Body of pancreas (tissue), 4 donors: ENCODE data around the gene ASCL5. TPM values are rescaled to one million over a fixed set of nuclear protein-coding genes. Genes with fewer than 3 reads are reported as not detected.
A peak's percentile ranks its signal among the peaks of the same experiment; 100 is the strongest.

Source experiments
- ATAC-seq: fragments of 150-250 bp; one replicate; pipeline ENCODE4 v1.9.1; 2016
- DNase-seq, 4 donors: peaks; one replicate each; pipeline ENCODE4 v3.0.0-alpha.2; 2019
- H3K27ac ChIP-seq, 4 donors: fragments of 200-600 bp; sonication (generic); 1 replicate in 3 of 4; 2 replicates in 1 of 4; pipeline versions ENCODE4 v1.5.1 to v1.6.1; 2016 to 2019; ENCODE audit warnings: mild to moderate bottlenecking in 1 of 4, mixed read lengths in 1 of 4, moderate library complexity in 1 of 4
- H3K27me3 ChIP-seq, 2 donors: fragments of 200-600 bp; sonication (generic); one replicate each; pipeline ENCODE4 v1.6.0; 2016; ENCODE audit warnings: mild to moderate bottlenecking in 1 of 2
- H3K36me3 ChIP-seq, 2 donors: fragments of 200-600 bp; sonication (generic); replicated peaks in 1 of 2; 2 replicates each; pipeline ENCODE4 v1.5.1; 2016; ENCODE audit warnings: low read depth in 2 of 2; ENCODE audit not compliant: insufficient read depth in 1 of 2
- H3K4me1 ChIP-seq: fragments of 200-600 bp; sonication (generic); one replicate; pipeline ENCODE4 v1.6.0; 2016
- H3K4me3 ChIP-seq, 2 donors: fragments of 200-600 bp; sonication (generic); 1 replicate in 1 of 2; 2 replicates in 1 of 2; pipeline ENCODE4 v1.5.1; 2016 to 2019
- H3K9me3 ChIP-seq, 3 donors: fragments of 200-600 bp; sonication (generic); 1 replicate in 2 of 3; 2 replicates in 1 of 3; pipeline ENCODE4 v1.5.1; 2016
- CTCF ChIP-seq, 7 experiments: fragments of 450-650 bp in 4 of 7; fragments of 200-600 bp in 3 of 7; sonication (generic) in 3 of 7; IDR thresholded peaks; one replicate each; pipeline ENCODE4 v1.5.1; 2016 to 2019; ENCODE audit warnings: antibody characterized with exemption in 7 of 7
- POLR2A ChIP-seq, 3 donors: fragments of 450-650 bp; IDR thresholded peaks; one replicate each; pipeline ENCODE4 v1.6.1; 2016; ENCODE audit warnings: antibody characterized with exemption in 3 of 3, mild to moderate bottlenecking in 2 of 3
- WGBS, 2 donors: methylation state at CpG; one replicate each; pipeline ENCODE4 v1.1.5; 2017; 5-methylcytosine and 5-hydroxymethylcytosine counted together
- intact Hi-C: fragments of 100-400 bp; cut with DNase I; formaldehyde crosslinking; loops from one replicate; pipeline ENCODE4 v1.15.1; 2023
- total RNA-seq, 2 donors: library from RNA; depleted of rRNA; stranded (reverse); fragments of >200 nt; gene quantifications; one replicate each; pipeline ENCODE4 v1.1.0, GENCODE V29; 2016

Gene ASCL5
- total RNA-seq, 2 donors from 2014 or later = 1.0 to 4.6 TPM

GRCh38 chr1:201140941-201141260, 13.9 kb upstream of the ASCL5 start:
- WGBS, 2 donors = 83 to 91% methylated on average over 8 of the region's 8 CpGs
- intact Hi-C loops = no loop called here
- Histone ChIP-seq H3K9me3 (no peaks in the 10 kb centered on the region), H3K27me3 (no peaks in the 10 kb centered on the region), H3K27ac (no peak overlapping the region), H3K36me3 (peaks cover 0 to 23% of the 10 kb centered on the region in 2 donors), H3K4me1 (peaks cover 22% of the 10 kb centered on the region), H3K4me3 (no peak overlapping the region)
- ATAC-seq (no peak), DNase-seq (no peak)
- TF ChIP-seq POLR2A (IDR thresholded peaks at IDR 0.05) = no peak
- TF ChIP-seq CTCF (IDR thresholded peaks at IDR 0.05) = no peak

- Histone ChIP-seq H3K27ac (no peak overlapping the region), H3K4me3 (no peak overlapping the region), H3K27me3 (no peaks in the 10 kb centered on the region), H3K9me3 (no peaks in the 10 kb centered on the region), H3K36me3 (peaks cover 0 to 21% of the 10 kb centered on the region in 2 donors), H3K4me1 (peaks cover 22% of the 10 kb centered on the region)
- TF ChIP-seq POLR2A (IDR thresholded peaks at IDR 0.05) = no peak
- TF ChIP-seq CTCF (IDR thresholded peaks at IDR 0.05) = no peak
- DNase-seq (no peak), ATAC-seq (no peak)
- intact Hi-C loops = no loop called here
- WGBS, 2 donors = 71 to 87% methylated on average over 8 to 10 of the region's 10 CpGs
These were observed 13.4 kb upstream of the ASCL5 start for GRCh38 chr1:201140235-201140940.

- intact Hi-C loops = loop anchor here (5.0 kb wide), 1 partner anchor 103 kb away; no protein-coding TSS in a partner anchor
- Histone ChIP-seq H3K36me3 (peaks cover 0 to 15% of the 10 kb centered on the region in 2 donors), H3K9me3 (no peaks in the 10 kb centered on the region), H3K27ac (no peak overlapping the region), H3K27me3 (no peaks in the 10 kb centered on the region), H3K4me1 (peaks cover 25% of the 10 kb centered on the region), H3K4me3 (no peak overlapping the region)
- TF ChIP-seq POLR2A (IDR thresholded peaks at IDR 0.05) (no peak), CTCF (IDR thresholded peaks at IDR 0.05) (no peak)
- ATAC-seq (no peak), DNase-seq (no peak)
- 88 to 98% methylated on average over 8 to 9 of the region's 9 CpGs for WGBS, 2 donors
These were observed 12.8 kb upstream of the ASCL5 start for GRCh38 chr1:201139756-201140155.

GRCh38 chr1:201139306-201139705, 12.3 kb upstream of the ASCL5 start:
- no peaks in the 10 kb centered on the region for H3K27me3 ChIP-seq
- intact Hi-C loops = loop anchor here (5.0 kb wide), 1 partner anchor 103 kb away; no protein-coding TSS in a partner anchor
- 97 to 99% methylated on average over 5 of the region's 5 CpGs for WGBS, 2 donors
- peak overlapping the region in 1 of 4 donors; percentile 33 for H3K27ac ChIP-seq
- TF ChIP-seq CTCF (IDR thresholded peaks at IDR 0.05) (no peak), POLR2A (IDR thresholded peaks at IDR 0.05) (no peak)
- H3K4me1 ChIP-seq = peaks cover 29% of the 10 kb centered on the region
- DNase-seq = no peak
- no peak overlapping the region for H3K4me3 ChIP-seq
- no peak for ATAC-seq
- H3K36me3 ChIP-seq = peaks cover 0 to 13% of the 10 kb centered on the region in 2 donors
- H3K9me3 ChIP-seq = no peaks in the 10 kb centered on the region
